ENCODE data around the gene DLK1. TPM values are rescaled to one million over a fixed set of nuclear protein-coding genes. Genes with fewer than 3 reads are reported as not detected.

Gene DLK1
- total RNA-seq, 2 donors from 2014 or later, result 2.2 TPM; not detected in 1

GRCh38 chr14:100778951-100779690 lies 52.4 kb downstream of the DLK1 start:
- intact Hi-C loops (cut with DNase I), result no loop called here
- Histone ChIP-seq H3K4me1 (no peaks in the 10 kb centered on the region), H3K9me3 (no peaks in the 10 kb centered on the region), H3K4me3 (no peak overlapping the region), H3K36me3 (no peaks in the 10 kb centered on the region), H3K27ac (no peak overlapping the region), H3K27me3 (no peaks in the 10 kb centered on the region), H3K9ac (ENCODE audit: low read depth in 2 of 2, low read length in 2 of 2) (no peak overlapping the region)
- no peak for DNase-seq
- TF ChIP-seq CTCF (IDR thresholded peaks at IDR 0.05), result no peak

- H3K27me3 ChIP-seq, result no peaks in the 10 kb centered on the region
- no peak for DNase-seq
- TF ChIP-seq CTCF (IDR thresholded peaks at IDR 0.05), result no peak
- H3K4me3 ChIP-seq, result no peak overlapping the region
- H3K27ac ChIP-seq, result no peak overlapping the region
- no peak overlapping the region for H3K9ac ChIP-seq (ENCODE audit: low read depth in 2 of 2, low read length in 2 of 2)
- H3K4me1 ChIP-seq, result no peaks in the 10 kb centered on the region
- no peaks in the 10 kb centered on the region for H3K9me3 ChIP-seq
- H3K36me3 ChIP-seq, result no peaks in the 10 kb centered on the region
- intact Hi-C loops (cut with DNase I), result no loop called here
Observed at GRCh38 chr14:100779691-100780080, 53.0 kb downstream of the DLK1 start.

- H3K4me1 ChIP-seq, result no peaks in the 10 kb centered on the region
- H3K27ac ChIP-seq, result no peak overlapping the region
- H3K36me3 ChIP-seq, result no peaks in the 10 kb centered on the region
- H3K9ac ChIP-seq (ENCODE audit: low read depth in 2 of 2, low read length in 2 of 2), result no peak overlapping the region
- intact Hi-C loops (cut with DNase I), result no loop called here
- no peaks in the 10 kb centered on the region for H3K27me3 ChIP-seq
- H3K9me3 ChIP-seq, result no peaks in the 10 kb centered on the region
- no peak for DNase-seq
- H3K4me3 ChIP-seq, result no peak overlapping the region
- TF ChIP-seq CTCF (IDR thresholded peaks at IDR 0.05), result no peak
Observed at GRCh38 chr14:100780246-100780645, 53.6 kb downstream of the DLK1 start.

GRCh38 chr14:100780646-100781355 lies 54.1 kb downstream of the DLK1 start:
- no peaks in the 10 kb centered on the region for H3K27me3 ChIP-seq
- no peak overlapping the region for H3K9ac ChIP-seq (ENCODE audit: low read depth in 2 of 2, low read length in 2 of 2)
- no peak overlapping the region for H3K27ac ChIP-seq
- no peak for DNase-seq
- H3K4me1 ChIP-seq, result no peaks in the 10 kb centered on the region
- H3K4me3 ChIP-seq, result no peak overlapping the region
- no peaks in the 10 kb centered on the region for H3K9me3 ChIP-seq
- TF ChIP-seq CTCF (IDR thresholded peaks at IDR 0.05), result no peak
- no peaks in the 10 kb centered on the region for H3K36me3 ChIP-seq
- intact Hi-C loops (cut with DNase I), result no loop called here

- no peak overlapping the region for H3K9ac ChIP-seq (ENCODE audit: low read depth in 2 of 2, low read length in 2 of 2)
- intact Hi-C loops (cut with DNase I), result no loop called here
- TF ChIP-seq CTCF (IDR thresholded peaks at IDR 0.05), result no peak
- no peak overlapping the region for H3K4me3 ChIP-seq
- no peak for DNase-seq
- H3K27me3 ChIP-seq, result no peaks in the 10 kb centered on the region
- no peaks in the 10 kb centered on the region for H3K36me3 ChIP-seq
- no peaks in the 10 kb centered on the region for H3K4me1 ChIP-seq
- no peaks in the 10 kb centered on the region for H3K9me3 ChIP-seq
- no peak overlapping the region for H3K27ac ChIP-seq
Observed at GRCh38 chr14:100781952-100782351, 55.3 kb downstream of the DLK1 start.
